ENCODE results near the gene PSMA5. TPM values are rescaled to one million over a fixed set of nuclear protein-coding genes. Genes with fewer than 3 reads are reported as not detected.

The PSMA5 gene
- polyA plus RNA-seq, 1 donor (not counting 4 experiments of a cell fraction or from before 2014, with no cell fraction given), result 150 TPM

DNA sequence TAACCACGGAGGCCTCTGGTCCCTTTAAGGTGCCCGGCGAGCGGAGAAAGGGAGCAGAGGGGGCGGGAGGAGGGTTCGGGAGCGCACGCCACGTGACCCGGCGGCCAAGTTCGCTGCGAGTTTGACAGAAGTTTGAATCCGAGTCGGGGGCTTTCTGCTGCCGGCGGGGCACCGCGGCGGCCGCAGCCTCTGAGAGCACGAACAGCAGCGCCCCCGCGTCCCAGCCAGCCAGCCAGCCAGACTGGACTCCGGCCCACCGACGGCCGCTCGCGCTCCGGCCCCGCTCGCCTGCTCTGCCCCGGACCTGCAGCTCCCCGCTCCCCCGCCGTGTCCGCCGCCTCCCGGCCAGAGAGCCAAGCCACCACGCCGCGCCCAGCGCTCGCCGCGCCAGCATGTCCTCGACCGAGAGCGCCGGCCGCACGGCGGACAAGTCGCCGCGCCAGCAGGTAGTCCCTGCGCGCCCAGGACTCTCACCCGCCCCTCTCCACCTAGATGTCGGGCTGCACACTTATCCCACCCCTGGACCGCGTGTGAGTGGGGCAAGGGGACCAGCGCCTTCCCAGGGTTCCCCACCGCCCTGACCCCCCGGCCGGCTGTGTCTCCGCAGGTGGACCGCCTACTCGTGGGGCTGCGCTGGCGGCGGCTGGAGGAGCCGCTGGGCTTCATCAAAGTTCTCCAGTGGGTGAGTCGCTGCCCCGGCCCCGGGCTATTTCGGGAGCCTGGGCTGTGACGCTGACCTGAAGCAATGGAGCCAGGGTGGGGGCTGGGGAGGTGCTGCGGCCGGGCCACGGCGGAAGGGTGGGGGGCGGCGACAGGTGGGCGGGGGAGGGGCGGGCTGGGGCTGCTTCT, 40.4 kb upstream of the PSMA5 start, which contains the start of gene SYPL2:
Gene SYPL2, plus strand, starts transcription at position 95 of the 849 bp plus-strand sequence. Its CDS starts 298 bp downstream, at position 393.
- Histone ChIP-seq H4K20me1 (ENCODE audit: control insufficient read depth, extremely low read depth, insufficient read depth, low read length) (no peaks in the 10 kb centered on the region), H3K36me3 (ENCODE audit: control insufficient read depth in 2 of 2, extremely low read depth in 1 of 2, insufficient read depth in 2 of 2, low read length in 2 of 2) (no peaks in the 10 kb centered on the region), H3K9me3 (ENCODE audit: control insufficient read depth, low read depth, low read length) (no peaks in the 10 kb centered on the region), H3K27ac (ENCODE audit: control insufficient read depth, insufficient read depth, low read length) (no peak within 1 kb of the TSS), H2AFZ (ENCODE audit: control insufficient read depth, low read length) (no peak within 1 kb of the TSS), H3K4me1 (ENCODE audit: control insufficient read depth, extremely low read depth, insufficient read depth, low read length) (no peaks in the 10 kb centered on the region), H3K4me3 (ENCODE audit: control insufficient read depth in 2 of 3, extremely low read depth in 1 of 3, insufficient read depth in 2 of 3, low read depth in 1 of 3, low read length in 3 of 3) (peak within 1 kb of the TSS in 2 of 3 experiments; percentile 16 to 33), H3K79me2 (ENCODE audit: control insufficient read depth, insufficient read depth, low read length) (no peaks in the 10 kb centered on the region), H3K9ac (ENCODE audit: control insufficient read depth, extremely low read depth, insufficient read depth, low read length) (no peak within 1 kb of the TSS), H3K27me3 (ENCODE audit: control insufficient read depth, extremely low read depth, insufficient read depth, low read length) (peaks cover 67% of the 10 kb centered on the region), H3K4me2 (ENCODE audit: control insufficient read depth, extremely low read depth, insufficient read depth, low read depth, low read length) (peak within 1 kb of the TSS; percentile 51), H3K9me1 (ENCODE audit: control insufficient read depth, extremely low read depth, insufficient read depth, low read length) (no peaks in the 10 kb centered on the region)
- DNase-seq (ENCODE audit: low read depth, low spot score) (no peak), FAIRE-seq (no peak)
- TF ChIP-seq EZH2 (IDR thresholded peaks at IDR 0.05; ENCODE audit: low read length) (peak; percentile 73), CTCF (optimal IDR thresholded peaks at IDR 0.05 in 1 of 3, IDR thresholded peaks at IDR 0.05 in 1 of 3, conservative IDR thresholded peaks at IDR 0.05 in 1 of 3; ENCODE audit: extremely low read depth in 1 of 3, insufficient read depth in 2 of 3, low read length in 3 of 3) (no peak)
- dilution Hi-C loops (cut with MboI; ENCODE audit: extremely low pct_ligation_motif_present, low sequenced_read_pairs), result no loop called here

- H3K27me3 ChIP-seq (ENCODE audit: control insufficient read depth, extremely low read depth, insufficient read depth, low read length), result peaks cover 63% of the 10 kb centered on the region
- dilution Hi-C loops (cut with MboI; ENCODE audit: extremely low pct_ligation_motif_present, low sequenced_read_pairs), result no loop called here
- H3K36me3 ChIP-seq (ENCODE audit: control insufficient read depth in 2 of 2, extremely low read depth in 1 of 2, insufficient read depth in 2 of 2, low read length in 2 of 2), result no peaks in the 10 kb centered on the region
- no peak overlapping the region for H3K27ac ChIP-seq (ENCODE audit: control insufficient read depth, insufficient read depth, low read length)
- H2AFZ ChIP-seq (ENCODE audit: control insufficient read depth, low read length), result no peak overlapping the region
- FAIRE-seq, result no peak
- H3K4me2 ChIP-seq (ENCODE audit: control insufficient read depth, extremely low read depth, insufficient read depth, low read depth, low read length), result peak overlapping the region; percentile 51
- H4K20me1 ChIP-seq (ENCODE audit: control insufficient read depth, extremely low read depth, insufficient read depth, low read length), result no peaks in the 10 kb centered on the region
- no peak overlapping the region for H3K9ac ChIP-seq (ENCODE audit: control insufficient read depth, extremely low read depth, insufficient read depth, low read length)
- no peak for TF ChIP-seq EZH2 (IDR thresholded peaks at IDR 0.05; ENCODE audit: low read length)
- TF ChIP-seq CTCF (optimal IDR thresholded peaks at IDR 0.05 in 1 of 3, IDR thresholded peaks at IDR 0.05 in 1 of 3, conservative IDR thresholded peaks at IDR 0.05 in 1 of 3; ENCODE audit: extremely low read depth in 1 of 3, insufficient read depth in 2 of 3, low read length in 3 of 3), result no peak
- no peaks in the 10 kb centered on the region for H3K9me3 ChIP-seq (ENCODE audit: control insufficient read depth, low read depth, low read length)
- H3K4me1 ChIP-seq (ENCODE audit: control insufficient read depth, extremely low read depth, insufficient read depth, low read length), result no peaks in the 10 kb centered on the region
- no peaks in the 10 kb centered on the region for H3K9me1 ChIP-seq (ENCODE audit: control insufficient read depth, extremely low read depth, insufficient read depth, low read length)
- H3K79me2 ChIP-seq (ENCODE audit: control insufficient read depth, insufficient read depth, low read length), result no peaks in the 10 kb centered on the region
- no peak for DNase-seq (ENCODE audit: low read depth, low spot score)
- H3K4me3 ChIP-seq (ENCODE audit: control insufficient read depth in 2 of 3, extremely low read depth in 1 of 3, insufficient read depth in 2 of 3, low read depth in 1 of 3, low read length in 3 of 3), result peak overlapping the region in 2 of 3 experiments; percentile 13 to 16
Observed at GRCh38 chr1:109466125-109466451, 39.8 kb upstream of the PSMA5 start.
